GM21367 (cell line): Measurements from ENCODE around the gene COLEC12.

ENCODE experiments used
- ATAC-seq: cut with Tn5 transposase; IDR thresholded peaks from one replicate; pipeline ENCODE4 v1.9.1; 2021; ENCODE audit not compliant: unreplicated experiment

Gene COLEC12

DNA sequence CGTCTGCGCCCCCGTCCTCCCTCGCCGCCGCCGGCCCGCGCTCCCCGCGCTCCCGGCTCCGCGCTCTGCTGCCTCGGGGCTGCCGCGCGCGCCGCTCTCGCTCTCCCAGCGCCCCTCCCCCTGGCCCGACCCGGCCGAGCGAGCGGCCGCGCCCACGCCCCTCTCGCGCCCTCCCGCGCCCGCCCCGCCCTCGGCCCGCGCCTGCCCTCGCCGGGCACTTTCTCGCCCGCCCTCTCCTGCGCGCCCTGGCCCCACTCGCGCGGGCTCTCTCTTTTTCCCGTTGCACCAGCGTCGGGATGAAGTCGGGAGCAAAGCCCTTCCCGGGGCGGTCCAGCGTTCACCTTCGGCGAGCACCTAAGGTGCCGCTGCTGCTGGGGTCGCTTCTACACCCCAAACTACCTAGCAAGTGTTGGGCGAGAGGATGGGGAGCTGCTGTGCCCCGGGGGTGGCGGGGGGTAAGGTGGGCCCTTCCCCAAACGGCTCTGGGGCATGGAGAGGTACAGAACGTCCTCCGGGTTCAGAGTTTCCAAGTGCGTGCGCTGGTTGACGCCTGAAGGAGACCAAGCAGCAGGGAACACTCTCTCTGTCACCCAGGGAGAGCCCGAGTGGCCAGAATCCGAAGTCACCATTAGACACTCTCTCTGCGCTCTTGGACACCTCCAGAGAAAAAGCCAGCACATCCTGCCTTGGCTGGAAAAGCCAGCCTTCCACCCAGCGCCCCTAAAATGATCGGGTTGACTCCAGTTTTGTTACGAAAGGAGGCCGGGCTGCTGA is at the start of gene COLEC12:
Gene COLEC12 (minus strand): TSS at position 70 of the 774 bp plus-strand sequence. CDS start 187 bp downstream, outside the sequence.
- no peak for ATAC-seq

DNA sequence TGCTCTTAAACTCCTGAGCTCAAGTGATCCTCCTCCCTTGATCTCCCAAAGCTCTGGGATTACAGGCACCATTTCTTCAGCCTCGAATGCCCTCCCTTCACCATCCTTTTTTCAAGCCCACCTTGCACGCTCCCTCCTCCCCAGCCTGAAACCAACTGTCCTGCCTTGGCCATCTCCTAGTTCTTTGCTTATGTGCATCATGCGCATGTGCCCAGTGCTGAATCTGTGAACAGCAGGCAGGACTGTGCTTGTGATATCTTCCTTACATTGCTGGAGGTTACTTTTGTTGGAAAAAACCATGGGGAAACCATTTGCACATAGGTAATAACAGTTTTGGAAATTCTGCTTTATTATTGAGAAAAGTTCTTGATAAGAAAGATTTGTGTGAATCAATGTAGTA is 49.5 kb upstream of the COLEC12 start:
- ATAC-seq = no peak

DNA sequence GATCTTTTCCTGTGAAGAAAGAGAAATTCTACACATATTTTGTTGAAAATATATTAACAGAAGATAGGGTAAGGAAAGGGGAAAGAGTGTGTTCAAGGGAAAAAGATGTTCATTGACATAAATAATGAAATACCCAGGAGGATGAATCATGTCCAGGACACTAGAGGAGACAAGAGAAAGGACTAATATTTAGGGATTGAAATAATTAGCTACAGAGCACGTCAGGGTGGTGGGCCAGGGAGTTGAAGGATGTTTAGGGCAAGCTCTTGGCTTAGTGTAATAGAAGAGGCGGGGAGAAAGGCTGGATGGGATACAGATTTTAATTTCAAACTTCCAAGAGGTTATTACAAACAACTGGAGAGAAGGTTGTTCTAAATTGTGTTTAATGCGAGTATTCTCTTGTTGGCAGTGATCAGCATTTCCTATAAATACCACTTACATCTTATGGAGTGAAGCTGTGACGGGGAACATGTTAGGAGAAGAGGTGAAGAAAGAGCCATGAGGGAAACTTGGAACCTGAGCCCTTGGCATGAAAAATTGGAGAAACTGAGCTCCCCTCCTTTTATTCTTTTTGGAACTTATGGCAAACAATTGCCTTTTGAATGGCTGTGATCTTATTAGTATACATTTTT is 43.1 kb upstream of the COLEC12 start:
- no peak for ATAC-seq

DNA sequence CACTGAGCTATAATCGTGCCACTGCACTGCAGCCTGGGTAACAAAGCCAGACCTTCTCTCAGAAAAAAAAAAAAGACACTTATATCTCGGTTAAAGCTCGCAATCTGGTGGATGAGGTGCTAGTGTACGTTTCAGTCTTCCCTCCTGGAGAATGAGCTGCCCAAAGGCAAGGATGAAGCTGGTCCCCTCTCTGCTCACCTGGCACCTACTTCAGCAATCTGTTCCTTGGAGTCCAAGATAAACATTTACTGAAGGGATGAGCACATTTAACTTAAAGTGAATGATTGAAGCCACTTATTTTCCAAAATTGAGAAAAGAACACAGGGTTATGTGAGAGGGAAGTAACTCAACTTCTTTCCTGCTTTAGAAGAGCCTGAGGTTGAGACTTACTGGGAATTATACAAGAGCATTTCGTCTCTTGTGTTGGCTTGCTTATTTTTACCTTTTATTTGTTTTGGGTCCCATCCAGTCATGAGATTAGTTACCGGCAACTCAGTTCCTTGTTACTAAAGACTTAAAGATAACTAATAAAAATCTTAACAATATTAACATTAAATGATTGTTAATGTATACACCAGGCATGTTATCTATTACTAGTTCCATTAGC is 33.6 kb upstream of the COLEC12 start:
- no peak for ATAC-seq

DNA sequence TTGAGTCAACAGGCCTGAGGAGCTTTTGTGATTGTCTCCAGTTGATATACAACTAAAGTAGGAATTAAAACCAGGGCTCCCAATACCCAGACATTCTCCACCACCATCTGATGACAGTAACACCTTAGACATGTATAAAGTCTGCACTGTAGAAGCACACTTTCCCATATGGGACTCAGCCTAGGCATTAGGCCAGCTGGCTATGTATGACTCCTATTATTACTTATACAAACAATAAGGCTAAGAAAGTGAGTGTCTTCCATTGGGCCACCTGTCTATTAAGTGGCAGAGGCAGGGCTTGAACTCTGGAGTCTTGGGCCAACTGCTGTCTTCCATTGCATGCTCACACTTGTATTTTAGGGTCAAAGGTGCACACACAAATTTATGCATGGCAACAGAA is 32.1 kb upstream of the COLEC12 start:
- no peak for ATAC-seq

DNA sequence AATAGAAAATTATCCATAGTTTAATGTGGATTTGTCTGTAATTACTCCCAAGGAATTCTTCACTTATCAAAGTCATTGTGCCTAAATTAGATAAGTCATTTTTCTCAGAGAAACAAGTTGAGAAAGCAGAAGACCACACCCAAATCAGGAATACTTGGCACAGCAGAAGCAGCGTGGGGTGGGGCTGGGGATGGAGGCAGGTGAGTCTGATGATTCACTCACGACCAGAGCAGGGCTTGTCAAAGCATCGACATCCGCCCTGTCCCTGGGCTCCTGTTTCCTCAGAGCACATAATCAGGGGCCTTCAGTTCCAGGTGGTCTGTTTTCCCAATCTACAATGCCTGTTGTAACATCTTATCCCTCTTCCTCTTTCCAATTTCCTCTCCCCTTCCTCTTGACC is 31.5 kb upstream of the COLEC12 start:
- ATAC-seq = no peak

DNA sequence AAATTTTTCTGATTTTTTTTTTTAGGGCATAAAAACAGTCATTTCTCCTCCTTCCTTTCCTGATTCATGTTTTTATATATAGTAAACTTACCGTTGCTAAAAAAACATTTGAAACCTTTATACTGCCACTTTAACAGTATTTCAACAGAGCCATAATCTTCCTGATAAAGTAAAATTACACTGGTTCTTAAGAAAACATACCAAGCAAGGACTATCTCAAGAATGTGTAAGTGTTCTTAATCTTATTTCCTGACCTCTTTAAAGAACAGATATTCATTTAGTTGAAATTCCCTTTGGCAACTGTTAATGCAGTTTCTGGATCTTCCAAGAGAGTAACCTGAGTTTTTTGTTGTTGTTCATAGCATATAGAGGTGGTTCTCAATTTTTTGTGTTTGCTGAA is 26.6 kb upstream of the COLEC12 start:
- no peak for ATAC-seq

DNA sequence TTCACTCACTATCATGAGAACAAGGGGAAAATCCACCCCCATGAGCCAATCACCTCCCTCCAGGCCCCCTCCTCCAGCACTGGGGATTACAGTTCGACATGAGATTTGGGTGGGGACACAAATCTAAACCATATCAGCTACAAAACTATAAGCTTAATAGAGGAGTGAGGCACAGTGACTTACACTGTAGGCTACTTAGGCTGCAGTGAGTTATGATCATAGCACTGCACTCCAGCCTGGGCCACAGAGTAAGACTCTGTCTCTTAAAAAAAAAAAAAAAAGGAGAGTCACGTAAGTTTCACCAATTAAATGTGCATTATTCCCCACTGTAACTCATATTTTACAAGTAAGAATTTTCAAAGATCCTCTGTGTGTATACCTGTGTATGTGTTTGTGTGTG is 26.2 kb upstream of the COLEC12 start:
- no peak for ATAC-seq

DNA sequence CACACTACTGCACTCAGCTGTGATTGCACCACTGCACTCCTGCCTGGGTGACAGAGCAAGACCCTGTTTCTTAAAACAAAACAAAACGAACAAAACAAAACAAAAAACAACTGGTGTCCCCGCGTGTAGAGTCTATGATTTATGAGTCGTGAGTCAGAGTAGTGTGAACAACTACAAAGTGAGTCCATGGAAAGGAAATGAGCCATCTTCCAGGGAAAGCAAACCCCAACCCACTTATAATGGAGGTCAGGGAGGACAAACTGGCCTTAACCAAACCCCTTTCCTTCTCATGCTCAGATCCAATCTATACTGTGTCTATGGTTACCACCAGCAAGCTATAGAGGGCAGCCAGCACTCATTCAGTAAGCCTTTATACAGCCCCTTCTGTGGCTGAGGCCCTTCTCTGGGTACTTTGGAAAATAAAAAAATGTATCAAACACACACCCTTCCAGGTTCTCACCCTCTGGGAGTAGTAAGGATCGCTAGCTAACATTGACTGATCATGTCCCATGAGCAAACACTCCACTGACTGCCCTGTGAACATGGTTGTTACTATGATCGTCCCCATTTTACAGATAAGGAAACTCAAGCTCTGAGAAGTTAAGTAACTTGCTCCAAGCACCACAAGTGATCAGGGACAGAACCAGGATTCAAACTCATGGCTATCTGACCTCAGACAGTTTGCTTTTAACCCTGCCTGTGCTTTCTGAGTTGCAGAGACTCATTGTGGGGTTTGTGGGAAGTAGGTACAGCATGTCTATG is 24.7 kb upstream of the COLEC12 start:
- ATAC-seq = no peak

DNA sequence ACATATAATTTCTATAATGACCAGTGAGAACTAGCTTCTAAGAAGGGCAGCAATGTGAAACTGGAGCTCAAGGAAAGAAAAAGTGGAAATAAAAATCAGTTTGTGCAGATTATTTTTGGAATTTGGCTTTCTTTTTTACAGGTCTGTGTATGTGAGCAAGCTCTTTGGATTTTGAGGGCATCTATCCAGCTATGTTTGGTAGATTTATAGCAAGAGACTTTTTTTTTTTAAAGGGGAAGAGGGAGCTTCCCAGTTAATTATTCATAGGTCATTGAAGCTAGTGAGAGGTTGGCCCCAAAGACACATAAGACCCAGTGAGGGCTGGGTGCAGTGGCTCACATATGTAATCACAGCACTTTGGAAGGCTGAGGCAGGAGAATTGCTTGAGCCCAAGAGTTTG is 24.0 kb upstream of the COLEC12 start:
- ATAC-seq = no peak

DNA sequence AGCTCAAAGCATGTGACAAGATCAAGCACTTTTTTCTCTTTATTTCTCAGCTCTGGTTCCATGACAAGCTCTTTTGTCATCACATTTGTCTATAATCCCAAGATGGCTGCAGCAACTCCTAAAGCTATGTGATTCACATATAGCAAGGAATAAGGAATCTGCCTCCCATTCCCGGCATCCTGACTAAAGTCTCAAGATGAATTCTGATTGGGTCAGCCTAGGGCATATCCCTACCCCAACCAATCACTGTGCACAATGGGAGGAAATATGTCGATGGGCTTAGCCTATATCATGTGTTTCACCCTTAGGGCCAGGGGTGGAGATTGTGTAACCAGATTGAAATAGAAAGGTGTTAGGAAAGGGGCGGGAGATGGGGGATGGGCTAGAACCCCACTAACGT is 23.1 kb upstream of the COLEC12 start:
- ATAC-seq = no peak

DNA sequence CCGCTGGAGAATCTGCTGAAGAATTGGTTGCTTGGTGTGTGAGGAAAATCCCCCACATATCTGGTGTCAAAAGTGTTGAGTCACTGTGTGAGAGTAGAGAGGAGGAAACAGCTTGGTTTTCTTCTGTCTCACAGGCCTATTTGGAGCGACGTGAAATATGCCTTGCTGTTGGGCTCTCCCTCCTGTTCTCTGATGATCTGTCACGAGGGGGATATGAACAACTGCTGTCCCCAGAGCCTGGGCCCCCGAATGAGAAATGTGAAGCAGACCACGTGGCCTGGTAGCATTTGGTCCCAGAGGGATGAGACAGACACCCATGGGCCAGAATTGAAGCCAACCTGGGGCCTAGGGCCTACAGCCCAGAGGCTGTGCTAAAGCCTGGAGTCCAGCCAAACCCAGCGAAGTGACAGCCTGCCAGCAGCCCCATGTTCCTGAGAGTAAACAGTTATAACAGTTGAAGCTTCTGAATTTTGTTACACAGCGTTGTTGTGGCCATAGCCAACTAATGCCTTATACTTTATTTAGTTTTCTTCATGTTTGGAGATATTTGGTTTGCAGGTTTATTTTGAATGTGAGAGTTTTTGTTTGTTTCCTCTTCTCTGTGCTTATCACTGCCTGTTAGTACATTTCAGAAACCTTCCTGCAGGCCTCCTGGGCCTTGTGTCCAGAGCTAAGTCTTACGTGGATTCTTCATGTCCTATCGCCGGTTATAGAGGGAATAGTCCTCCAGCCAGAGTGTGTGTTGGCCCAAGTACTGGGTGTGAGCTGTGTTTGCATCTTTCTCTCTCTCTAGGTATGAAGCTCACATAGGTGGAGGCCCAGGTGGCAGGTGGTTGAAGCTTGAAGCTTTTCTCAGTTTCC is 18.7 kb upstream of the COLEC12 start:
- peak; percentile 90 for ATAC-seq

DNA sequence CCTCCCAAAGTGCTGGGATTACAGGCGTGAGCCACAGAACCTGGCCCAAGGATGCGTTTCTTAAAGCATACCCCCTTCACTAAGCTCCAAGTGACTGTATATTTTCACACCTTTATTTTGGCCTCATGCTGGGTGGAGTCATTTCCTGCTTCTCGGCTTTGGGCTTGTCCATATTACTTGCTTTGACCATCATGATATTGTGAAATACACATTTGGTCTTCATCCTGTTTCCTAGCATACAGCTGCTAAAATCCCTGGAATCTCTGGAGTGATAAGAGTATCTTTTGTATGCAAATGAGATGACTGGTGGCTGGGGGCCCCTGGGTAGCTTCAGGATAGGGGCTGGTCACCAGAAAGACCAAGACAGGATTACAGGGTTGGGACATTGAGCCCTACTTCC is 17.6 kb upstream of the COLEC12 start:
- ATAC-seq = no peak

DNA sequence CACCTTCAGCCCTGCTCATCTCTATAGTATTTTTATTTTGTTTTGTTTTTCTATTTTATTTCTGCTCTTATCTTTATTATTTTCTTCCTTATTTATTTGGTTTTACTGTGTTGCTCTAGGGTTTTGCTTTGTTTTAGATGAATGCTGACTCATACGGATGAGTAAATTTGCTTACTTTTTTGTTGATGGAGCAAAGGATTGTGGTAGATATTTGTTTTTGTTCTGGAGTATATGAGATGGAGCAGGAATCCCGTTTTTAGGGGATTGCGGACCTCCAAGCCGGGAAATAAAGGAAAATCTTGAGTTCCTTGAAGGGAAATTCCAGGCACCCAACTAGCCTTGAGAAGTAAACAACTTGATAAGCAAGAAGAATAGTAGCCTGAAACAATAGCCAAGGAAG is 15.3 kb upstream of the COLEC12 start:
- ATAC-seq = no peak

DNA sequence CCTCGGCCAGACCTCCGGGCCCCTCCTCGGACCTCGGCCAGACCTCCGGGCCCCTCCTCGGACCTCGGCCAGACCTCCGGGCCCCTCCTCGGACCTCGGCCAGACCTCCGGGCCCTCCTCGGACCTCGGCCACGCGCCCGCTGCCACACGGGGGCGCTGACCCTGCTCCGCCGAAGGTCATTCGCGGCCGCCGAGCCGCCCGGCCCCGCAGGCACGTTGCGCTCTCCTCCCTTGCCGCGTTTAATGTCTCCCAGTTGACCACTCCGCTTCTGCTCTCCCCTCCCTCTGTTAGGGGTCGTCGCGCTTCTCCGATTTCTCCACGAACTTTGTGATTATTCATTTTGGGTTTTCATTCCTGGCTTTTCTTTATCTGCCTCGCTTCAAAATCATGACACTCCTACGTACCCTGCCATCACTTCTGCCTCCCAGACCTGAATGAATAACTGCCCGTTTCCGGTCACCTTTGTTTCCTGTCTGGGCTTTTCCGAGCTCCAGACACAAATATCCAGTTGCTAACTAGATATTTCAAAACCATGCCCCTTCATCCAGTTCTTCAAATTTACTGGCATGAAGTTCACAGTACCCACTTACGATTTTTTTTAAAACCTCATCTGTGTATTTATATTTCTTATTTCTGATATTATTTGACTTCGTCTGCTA is 14.8 kb upstream of the COLEC12 start:
- no peak for ATAC-seq

DNA sequence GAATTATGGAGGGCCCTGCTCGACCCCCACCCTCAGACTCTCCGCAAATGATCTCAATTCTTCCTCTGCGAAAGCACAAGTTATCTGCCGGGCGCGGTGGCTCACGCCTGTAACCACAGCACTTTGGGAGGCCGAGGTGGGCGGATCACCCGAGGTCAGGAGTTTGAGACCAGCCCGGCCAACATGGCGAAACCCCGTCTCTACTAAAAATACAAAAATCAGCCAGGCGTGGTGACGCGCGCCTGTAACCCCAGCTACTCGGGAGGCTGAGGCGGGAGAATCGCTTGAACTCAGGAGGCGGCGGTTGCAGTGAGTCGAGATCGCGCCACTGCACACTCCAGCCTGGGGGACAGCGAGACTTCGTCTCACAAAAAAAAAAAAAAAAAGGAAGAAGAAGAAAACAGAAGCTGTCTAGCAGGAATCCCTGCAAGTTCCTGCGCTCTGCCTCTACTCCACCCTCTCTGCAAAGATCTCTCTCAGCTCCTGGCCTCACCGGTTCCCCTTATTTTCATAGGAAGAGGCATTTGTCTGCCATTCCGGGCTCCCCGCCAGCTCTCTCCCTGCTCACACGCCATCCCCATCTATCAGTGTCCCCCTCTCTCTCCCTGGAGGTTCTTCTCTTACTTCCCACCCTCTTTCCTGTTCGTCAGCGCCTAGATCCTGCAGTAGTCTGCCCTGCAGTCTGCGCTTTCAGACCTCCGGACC is 13.5 kb upstream of the COLEC12 start:
- no peak for ATAC-seq

DNA sequence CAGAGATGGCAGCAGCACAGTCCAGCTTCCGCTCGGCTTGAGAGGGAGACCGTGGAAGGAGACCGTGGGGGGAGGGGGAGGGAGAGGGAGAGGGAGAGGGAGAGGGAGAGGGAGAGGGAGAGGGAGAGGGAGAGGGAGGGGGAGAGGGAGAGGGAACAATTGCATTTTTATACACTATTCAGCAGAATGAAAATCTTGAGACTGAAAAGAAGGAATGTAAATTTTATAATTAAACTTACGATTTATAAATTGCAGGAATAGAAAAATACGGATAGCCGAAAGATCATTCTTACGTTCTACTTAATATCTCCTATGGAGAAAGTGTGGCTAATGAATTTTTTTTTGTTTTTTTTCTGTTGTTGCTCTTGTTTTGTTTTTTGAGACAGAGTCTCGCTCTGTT is 12.5 kb upstream of the COLEC12 start:
- ATAC-seq = no peak

DNA sequence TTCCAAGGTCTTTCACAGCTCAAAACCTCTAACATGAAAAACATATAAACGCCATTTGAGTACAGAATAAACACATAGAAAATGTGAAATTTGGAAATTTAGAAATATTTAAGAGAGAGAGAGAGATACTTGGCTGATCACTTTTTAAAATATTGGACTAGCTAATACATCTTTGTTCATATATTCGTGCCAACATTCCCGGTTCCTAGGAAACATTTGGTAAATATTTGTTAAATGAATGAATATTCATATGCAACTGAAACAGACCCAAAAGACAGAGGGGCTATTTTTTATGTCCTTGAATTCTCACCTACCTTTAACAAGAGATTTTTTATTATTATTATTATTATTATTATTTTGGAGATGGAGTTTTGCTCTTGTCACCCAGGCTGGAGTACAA is 8.3 kb upstream of the COLEC12 start:
- no peak for ATAC-seq

DNA sequence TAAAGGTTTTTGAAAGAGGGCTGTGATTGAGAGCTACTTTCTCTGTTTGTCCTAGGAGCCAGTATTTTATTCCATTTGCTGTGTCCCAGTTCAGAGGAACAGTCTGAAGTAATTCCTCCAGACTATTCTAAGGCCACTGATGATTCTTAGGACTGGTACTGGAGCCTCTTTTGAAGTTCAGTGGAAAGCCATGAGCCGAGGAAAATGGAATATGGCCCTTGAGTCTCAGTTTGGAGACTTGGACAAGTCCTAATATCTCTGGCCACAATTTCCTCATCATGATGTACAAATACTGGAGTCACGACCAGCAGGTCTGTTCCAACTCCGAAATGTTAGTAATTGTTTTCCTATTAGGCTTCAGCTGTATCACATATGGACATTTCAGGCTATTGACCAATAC is 7.1 kb upstream of the COLEC12 start:
- no peak for ATAC-seq

DNA sequence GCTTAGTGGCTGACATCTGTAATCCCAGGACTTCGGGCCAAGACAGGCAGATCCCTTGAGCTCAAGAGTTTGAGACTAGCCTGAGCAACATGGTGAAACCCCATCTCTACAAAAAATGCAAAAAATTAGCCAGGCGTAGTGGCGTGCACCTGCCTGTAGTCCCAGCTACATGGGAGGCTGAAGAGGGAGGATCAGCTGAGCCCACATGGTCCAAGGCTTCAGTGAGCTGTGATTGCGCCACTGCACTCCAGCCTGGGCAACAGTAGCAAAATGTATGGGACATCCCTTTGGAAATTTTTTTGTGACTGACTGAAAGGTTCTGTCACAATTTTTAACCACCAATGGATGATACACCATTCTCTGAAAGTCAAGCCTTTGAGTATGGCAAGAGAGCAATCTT is 6.3 kb upstream of the COLEC12 start:
- ATAC-seq = no peak
